GM18868 (cell line): ENCODE data around the gene LACRT.
A peak's percentile ranks its signal among the peaks of the same experiment; 100 is the strongest.

ENCODE experiments used
- ATAC-seq: cut with Tn5 transposase; IDR thresholded peaks from one replicate; pipeline ENCODE4 v1.9.1; 2021; ENCODE audit warnings: mild to moderate bottlenecking, moderate library complexity; ENCODE audit not compliant: unreplicated experiment

Gene LACRT

DNA sequence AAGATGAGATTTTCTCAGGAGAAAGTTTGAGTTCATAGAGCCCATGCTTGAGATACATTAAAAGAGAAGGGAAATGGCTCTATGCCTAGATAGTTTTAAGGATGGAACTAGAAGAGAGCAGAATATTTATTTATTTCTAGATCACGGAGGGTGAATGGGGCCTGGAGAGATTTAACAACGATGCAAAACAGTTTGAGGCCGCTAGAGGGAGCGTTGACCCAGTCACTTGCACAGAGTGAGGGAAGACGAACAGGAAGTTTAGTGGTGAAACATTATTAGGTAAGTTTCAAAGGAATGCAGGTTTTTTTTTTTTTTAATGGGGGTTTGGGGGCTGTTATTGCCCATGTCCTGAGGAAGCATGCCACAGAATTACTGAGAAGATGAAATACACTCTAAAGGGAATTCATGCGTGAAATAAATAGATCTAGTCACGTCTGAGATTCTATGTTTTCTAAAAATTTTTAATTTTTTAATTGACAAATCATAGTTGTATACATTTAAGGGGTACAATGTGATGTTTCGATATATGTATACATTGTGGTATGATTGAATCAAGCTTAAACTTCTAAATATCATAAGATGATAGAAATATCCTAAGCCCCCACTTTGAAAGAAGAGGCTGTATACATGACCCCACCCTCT lies 31.4 kb downstream of the LACRT start:
- peak; percentile 93 for ATAC-seq

- ATAC-seq, result no peak
Measured at GRCh38 chr12:54602661-54603060, 32.0 kb downstream of the LACRT start.

DNA sequence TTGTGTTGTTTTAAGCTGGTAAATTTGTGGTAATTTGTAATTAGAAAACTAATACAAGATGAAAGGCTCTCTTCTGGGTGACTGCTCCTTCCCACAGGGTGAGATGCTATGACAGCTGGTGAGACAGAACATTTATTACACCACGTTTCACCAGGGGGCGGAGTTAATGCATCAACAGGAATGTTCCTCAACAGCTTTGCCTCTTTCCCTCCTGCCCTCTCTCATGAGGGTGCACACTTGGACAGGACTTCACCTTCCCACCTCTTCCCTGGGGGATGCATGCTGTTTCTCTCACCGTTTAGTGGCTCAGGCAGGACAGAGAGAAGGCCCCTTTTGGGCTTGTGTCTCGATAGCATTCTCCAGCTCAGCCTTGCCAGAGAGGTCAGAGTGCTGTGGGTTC lies 32.9 kb downstream of the LACRT start:
- no peak for ATAC-seq

DNA sequence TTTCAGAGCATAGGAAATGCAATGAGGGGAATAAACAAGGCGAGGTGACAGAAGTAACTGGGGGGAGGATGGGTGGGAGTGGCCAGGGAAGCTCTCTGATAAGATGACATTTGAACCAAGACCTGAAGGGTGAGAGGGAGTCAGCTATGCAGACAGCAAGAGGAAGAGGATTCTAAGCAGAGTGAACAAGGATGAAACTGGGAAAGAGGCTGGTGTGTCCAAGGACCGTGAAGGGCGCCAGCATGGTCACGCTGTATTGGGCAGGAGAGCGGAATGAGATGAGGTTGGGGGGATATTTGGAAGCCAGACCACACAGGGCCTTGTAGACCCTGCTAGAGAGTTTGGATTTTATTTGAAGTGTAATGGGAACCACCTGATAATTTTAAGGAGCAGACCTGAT lies 35.7 kb downstream of the LACRT start:
- no peak for ATAC-seq

DNA sequence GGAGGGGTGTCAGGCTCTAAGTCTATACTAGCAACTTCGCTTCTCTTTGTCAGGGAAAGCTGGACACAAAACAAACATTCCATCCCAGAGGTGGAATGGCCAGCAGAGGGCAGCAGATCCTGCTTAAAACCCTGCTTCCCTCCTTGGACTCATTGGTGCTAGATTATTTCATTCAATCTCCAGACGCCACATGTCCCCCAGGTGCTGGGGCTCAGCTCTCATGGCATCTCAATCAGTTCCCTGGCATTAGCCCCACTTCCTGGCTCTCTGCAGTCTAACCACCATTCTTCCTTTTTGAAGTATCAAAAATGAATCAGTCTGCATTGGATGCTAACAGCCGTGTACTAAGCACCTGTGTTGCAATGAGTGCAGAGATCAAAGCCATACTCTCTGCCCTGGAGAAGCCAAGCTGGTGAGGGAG lies 38.2 kb downstream of the LACRT start:
- ATAC-seq, result peak; percentile 43

- no peak for ATAC-seq
Measured at GRCh38 chr12:54595471-54595870, 39.2 kb downstream of the LACRT start.

DNA sequence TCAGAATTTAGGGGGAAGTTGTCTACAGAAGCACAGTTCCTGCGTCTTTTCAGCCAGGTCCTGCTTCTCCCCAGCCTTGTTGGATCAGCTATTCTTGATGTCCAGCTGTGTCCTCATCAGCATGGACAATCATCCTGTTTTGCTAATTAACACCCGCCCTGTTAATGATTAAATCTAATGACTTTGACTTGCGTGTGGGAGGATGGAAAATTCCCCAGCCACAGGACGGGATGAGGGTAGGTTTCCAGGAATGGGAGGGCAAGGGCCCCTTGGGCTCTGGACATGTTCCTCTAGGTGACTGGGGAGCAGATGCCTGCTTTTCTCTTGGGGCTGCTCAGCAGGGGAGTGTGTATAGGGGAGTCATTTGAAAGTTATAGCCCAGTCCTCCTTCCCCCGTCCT lies 41.0 kb downstream of the LACRT start:
- no peak for ATAC-seq

DNA sequence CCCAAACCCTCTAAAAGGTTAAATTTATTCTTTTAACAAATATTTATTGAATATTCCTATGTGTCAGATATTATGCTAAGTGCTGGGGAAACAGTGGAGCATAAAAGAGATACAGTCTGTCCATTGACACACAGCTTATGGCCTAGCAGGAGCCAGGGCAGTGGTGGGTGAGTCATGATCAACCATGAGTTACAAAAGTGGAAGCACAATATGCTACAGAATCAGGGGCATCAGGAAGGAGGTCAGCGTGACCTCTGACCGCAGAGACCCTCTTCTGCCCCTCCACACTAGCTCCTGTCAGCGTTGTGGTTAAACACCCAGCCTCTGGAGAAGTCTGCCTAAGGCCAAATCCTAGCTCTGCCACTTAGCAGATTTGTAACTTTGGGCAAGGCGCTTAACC lies 41.6 kb downstream of the LACRT start:
- ATAC-seq, result no peak

GRCh38 chr12:54592316-54592715 lies 42.4 kb downstream of the LACRT start:
- no peak for ATAC-seq

GRCh38 chr12:54590978-54591591 lies 43.6 kb downstream of the LACRT start:
- no peak for ATAC-seq

DNA sequence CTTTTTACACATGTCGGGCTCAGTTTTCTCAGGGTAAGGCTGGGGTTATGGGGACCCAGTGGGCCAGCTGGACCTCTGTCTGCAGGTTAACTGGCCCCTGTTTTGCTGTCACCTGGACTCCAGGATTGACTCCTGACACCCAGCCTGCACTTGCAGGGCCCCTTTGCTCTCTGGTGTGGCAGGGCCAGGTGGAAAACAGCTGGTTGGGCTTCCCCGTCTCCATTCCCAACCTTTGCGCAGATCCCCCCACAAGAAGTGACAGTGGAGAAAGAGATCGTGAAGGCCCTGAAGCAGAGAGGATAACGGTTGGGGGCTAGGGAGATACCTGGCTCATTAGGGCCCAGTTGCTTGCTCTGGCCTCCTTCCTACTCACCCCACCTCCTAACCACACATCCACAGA lies 44.7 kb downstream of the LACRT start:
- ATAC-seq, result no peak

DNA sequence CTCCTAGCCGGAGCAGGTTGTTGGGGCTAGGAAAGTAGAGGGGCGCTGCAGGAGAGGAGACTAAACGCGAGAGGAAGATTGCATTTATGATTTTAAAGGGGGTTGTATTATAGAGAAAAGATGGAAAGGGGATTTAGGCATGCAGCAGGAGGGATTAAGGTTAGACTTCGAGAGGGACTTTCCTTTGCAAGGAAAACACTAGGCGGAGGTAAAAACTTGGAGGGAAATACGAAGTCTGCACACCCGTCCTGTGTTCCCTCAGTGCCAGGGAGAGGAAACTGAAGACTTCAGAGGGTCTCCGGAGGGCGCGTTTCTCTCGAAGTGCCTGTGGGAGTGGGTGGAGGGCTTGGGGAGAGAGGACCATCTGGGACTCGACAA lies 45.8 kb downstream of the LACRT start:
- no peak for ATAC-seq

DNA sequence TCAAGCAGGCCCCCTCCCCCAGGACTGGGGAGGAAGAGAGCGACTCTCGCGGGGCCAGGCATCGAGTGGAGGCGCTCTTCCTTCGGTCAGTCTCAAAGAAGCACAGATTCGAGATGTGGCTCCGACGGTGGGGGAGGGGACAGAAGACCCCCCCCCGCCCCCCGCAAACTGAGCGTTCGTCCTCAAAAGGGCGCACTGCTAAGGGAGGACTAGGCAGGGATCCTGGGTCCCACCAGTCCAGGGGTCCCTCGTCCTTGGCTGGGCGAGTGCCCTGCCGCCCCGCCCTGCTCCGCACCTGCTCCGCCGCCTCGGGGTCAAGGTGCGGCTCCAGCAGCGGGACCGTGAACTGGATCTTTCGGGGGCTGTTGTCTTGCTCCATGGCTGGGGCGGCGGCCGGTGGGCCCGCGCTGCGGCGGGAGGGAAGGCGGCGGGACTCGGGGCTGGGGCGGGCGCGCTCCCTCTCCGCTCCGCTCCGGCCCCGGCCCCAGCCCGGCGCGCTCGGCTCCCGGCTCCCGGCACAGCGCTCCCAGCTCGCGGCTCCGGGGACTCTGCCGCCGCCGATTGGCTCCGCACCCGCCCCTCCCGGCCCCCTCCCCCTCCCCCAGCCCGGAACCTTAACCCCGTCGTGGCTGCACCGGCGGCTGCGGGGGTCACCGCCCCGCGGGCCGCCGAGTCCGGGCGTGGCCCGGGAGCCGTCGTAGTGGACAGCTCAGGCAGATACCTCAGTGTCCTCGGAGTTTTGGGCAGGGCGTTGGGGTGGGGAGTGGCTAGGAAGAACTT lies 46.4 kb downstream of the LACRT start, which contains the start of gene PPP1R1A:
Gene PPP1R1A (minus strand): TSS at position 550 of the 780 bp plus-strand sequence. CDS start 171 bp downstream, at position 379.
- ATAC-seq, result no peak

GRCh38 chr12:54587315-54587873 lies 47.3 kb downstream of the LACRT start:
- ATAC-seq, result no peak

GRCh38 chr12:54586620-54587019 lies 48.1 kb downstream of the LACRT start:
- no peak for ATAC-seq

GRCh38 chr12:54585243-54585642 lies 49.5 kb downstream of the LACRT start:
- no peak for ATAC-seq

DNA sequence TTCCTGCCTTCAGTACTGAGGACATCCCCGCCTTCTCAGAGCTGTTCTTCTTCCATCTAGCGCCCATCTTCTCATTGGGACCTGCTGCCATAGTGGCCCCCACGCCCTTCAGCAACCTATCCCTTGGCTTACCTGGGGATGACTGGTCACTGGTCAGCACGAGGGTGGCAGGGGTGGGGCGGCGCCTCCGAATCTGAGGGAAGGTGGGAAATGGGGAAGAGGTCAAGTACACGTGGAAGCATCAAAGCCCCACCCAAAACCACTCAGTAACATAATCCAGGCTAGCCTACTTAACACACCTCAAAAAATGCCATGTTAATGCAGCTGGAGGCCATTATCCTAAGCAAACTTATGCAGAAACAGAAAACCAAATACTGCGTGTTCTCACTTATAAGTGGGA lies 50.6 kb downstream of the LACRT start:
- ATAC-seq, result no peak

- ATAC-seq, result no peak
Measured at GRCh38 chr12:54583726-54584125, 51.0 kb downstream of the LACRT start.

DNA sequence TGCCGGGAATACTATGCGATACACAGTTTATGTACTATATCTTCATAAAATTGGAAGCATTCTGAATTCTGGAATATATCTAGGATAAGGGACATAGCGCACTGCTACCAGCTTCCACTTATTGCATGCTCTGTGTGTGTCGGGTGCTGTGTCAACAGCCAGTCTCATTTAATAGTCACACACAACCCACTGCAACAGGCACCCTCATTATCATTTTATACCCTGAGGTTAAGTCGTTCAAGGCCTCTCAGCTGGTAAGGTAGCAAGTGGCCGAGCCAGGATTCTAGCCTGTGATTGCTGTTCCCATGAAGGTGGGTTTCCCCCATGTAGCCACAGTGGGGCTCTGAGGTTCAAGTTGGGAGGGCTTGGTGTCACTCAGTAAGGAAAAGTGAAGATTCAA lies 53.3 kb downstream of the LACRT start:
- no peak for ATAC-seq
